Breast epithelium (tissue), 4 donors: Measurements from ENCODE around the gene WDR6. TPM values are rescaled to one million over a fixed set of nuclear protein-coding genes. Genes with fewer than 3 reads are reported as not detected.

Experiments used
- DNase-seq, 2 donors: peaks; one replicate each; pipeline ENCODE4 v3.0.0-alpha.2; 2019; ENCODE audit warnings: low spot score in 2 of 2
- H3K27ac ChIP-seq, 2 donors: fragments of 200-600 bp; sonication (generic) in 1 of 2; one replicate each; pipeline ENCODE4 v1.5.1; 2016 to 2019; ENCODE audit warnings: mild to moderate bottlenecking in 1 of 2
- H3K27me3 ChIP-seq, 2 donors: fragments of 200-600 bp; sonication (generic) in 1 of 2; one replicate each; pipeline versions ENCODE4 v1.5.1 to v1.6.0; 2017 to 2019; ENCODE audit warnings: control low read depth in 1 of 2, mild to moderate bottlenecking in 1 of 2
- H3K36me3 ChIP-seq: fragments of 200-600 bp; one replicate; pipeline ENCODE4 v1.5.1; 2019
- H3K4me1 ChIP-seq, 2 donors: fragments of 200-600 bp; sonication (generic); one replicate each; pipeline ENCODE4 v1.5.1; 2016 to 2019; ENCODE audit warnings: control low read depth in 1 of 2
- H3K4me3 ChIP-seq, 3 donors: fragments of 200-600 bp; sonication (generic); 1 replicate in 2 of 3; 2 replicates in 1 of 3; pipeline ENCODE4 v1.5.1; 2016 to 2019; ENCODE audit warnings: mild to moderate bottlenecking in 3 of 3, moderate library complexity in 2 of 3
- H3K9me3 ChIP-seq, 2 donors: fragments of 200-600 bp; sonication (generic) in 1 of 2; one replicate each; pipeline ENCODE4 v1.5.1; 2016 to 2019; ENCODE audit warnings: control low read depth in 1 of 2
- POLR2A ChIP-seq: fragments of 450-650 bp; IDR thresholded peaks from one replicate; pipeline ENCODE4 v1.6.1; 2016; ENCODE audit warnings: antibody characterized with exemption, mild to moderate bottlenecking, moderate library complexity
- POLR2AphosphoS5 ChIP-seq, 3 donors: sonication (generic); formaldehyde crosslinking; IDR thresholded peaks; one replicate each; pipeline ENCODE4 v1.6.1; 2017; ENCODE audit warnings: antibody characterized with exemption in 3 of 3
- intact Hi-C: fragments of 100-400 bp; cut with DNase I; formaldehyde crosslinking; loops from one replicate; pipeline ENCODE4 v1.15.1; 2023; ENCODE audit warnings: low total_unique reads
- total RNA-seq, 3 donors: library from RNA; depleted of rRNA; stranded (reverse); fragments of >200 nt; gene quantifications; one replicate each; pipeline ENCODE4 v1.1.0, GENCODE V29; 2016
- TF ChIP-seq, protein P1 (sequence below), 3 donors: fragments of 450-650 bp; IDR thresholded peaks; one replicate each; pipeline ENCODE4 v1.5.1; 2016 to 2017; ENCODE audit warnings: antibody characterized with exemption in 3 of 3, mild to moderate bottlenecking in 3 of 3, moderate library complexity in 3 of 3

Gene WDR6
- total RNA-seq, 3 donors from 2014 or later: 57.9 to 143 (median 135) TPM

- intact Hi-C loops: no loop called here
- H3K9me3 ChIP-seq: no peaks in the 10 kb centered on the region
- H3K36me3 ChIP-seq: peaks cover 4% of the 10 kb centered on the region
- H3K27ac ChIP-seq: peak overlapping the region; percentile 10 to 21
- DNase-seq: no peak
- H3K4me3 ChIP-seq: no peak overlapping the region
- TF ChIP-seq POLR2AphosphoS5 (IDR thresholded peaks at IDR 0.05): no peak
- TF ChIP-seq, protein P1, sequence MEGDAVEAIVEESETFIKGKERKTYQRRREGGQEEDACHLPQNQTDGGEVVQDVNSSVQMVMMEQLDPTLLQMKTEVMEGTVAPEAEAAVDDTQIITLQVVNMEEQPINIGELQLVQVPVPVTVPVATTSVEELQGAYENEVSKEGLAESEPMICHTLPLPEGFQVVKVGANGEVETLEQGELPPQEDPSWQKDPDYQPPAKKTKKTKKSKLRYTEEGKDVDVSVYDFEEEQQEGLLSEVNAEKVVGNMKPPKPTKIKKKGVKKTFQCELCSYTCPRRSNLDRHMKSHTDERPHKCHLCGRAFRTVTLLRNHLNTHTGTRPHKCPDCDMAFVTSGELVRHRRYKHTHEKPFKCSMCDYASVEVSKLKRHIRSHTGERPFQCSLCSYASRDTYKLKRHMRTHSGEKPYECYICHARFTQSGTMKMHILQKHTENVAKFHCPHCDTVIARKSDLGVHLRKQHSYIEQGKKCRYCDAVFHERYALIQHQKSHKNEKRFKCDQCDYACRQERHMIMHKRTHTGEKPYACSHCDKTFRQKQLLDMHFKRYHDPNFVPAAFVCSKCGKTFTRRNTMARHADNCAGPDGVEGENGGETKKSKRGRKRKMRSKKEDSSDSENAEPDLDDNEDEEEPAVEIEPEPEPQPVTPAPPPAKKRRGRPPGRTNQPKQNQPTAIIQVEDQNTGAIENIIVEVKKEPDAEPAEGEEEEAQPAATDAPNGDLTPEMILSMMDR (IDR thresholded peaks at IDR 0.05): no peak
- no peak for TF ChIP-seq POLR2A
- peaks cover 6 to 14% of the 10 kb centered on the region in 2 donors for H3K4me1 ChIP-seq
- H3K27me3 ChIP-seq: no peaks in the 10 kb centered on the region
Observed at GRCh38 chr3:49026536-49026935, 19.3 kb downstream of the WDR6 start.

DNA sequence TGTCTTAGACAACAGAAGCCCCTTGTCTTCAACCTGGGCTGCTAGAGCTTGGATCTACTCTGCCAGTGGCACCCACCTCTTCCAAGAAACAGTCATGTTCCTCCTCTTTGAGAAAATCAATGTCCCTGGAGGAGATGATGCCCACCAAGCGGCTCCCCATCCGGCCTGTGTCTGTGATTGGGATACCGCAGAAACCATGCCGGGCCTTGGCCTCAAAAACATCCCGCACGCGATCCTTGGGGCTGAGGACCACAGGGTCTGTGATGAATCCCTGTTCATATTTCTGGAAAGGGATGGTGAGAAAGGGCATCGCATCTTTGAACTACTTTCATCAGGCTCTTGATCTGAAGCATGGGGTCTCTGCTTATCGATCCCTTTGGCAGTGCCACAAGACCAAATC is 20.4 kb downstream of the WDR6 start:
- peak overlapping the region; percentile 95 to 98 for H3K27ac ChIP-seq
- no peaks in the 10 kb centered on the region for H3K27me3 ChIP-seq
- intact Hi-C loops: no loop called here
- TF ChIP-seq POLR2A (no peak), POLR2AphosphoS5 (IDR thresholded peaks at IDR 0.05) (no peak)
- TF ChIP-seq, protein P1 (IDR thresholded peaks at IDR 0.05): no peak
- H3K4me3 ChIP-seq: no peak overlapping the region
- H3K4me1 ChIP-seq: peaks cover 6 to 12% of the 10 kb centered on the region in 2 donors
- DNase-seq: no peak
- no peaks in the 10 kb centered on the region for H3K9me3 ChIP-seq
- H3K36me3 ChIP-seq: peaks cover 7% of the 10 kb centered on the region

GRCh38 chr3:49028298-49028672 is 21.1 kb downstream of the WDR6 start:
- H3K4me1 ChIP-seq: peaks cover under 1 to 7% of the 10 kb centered on the region in 2 donors
- no peak for DNase-seq
- intact Hi-C loops: no loop called here

GRCh38 chr3:49028673-49029562 is 21.7 kb downstream of the WDR6 start, which contains the start of gene IMPDH2:
Gene IMPDH2 (minus strand): TSS chr3:49029398. CDS start chr3:49029350, 48 bp downstream.
- H3K4me1 ChIP-seq: peaks cover 0 to 7% of the 10 kb centered on the region in 2 donors
- H3K27me3 ChIP-seq: no peaks in the 10 kb centered on the region
- H3K27ac ChIP-seq: peak within 1 kb of the TSS; percentile 95 to 98
- intact Hi-C loops: no loop called here
- TF ChIP-seq POLR2AphosphoS5 (IDR thresholded peaks at IDR 0.05): peak; percentile 99
- TF ChIP-seq, protein P1 (IDR thresholded peaks at IDR 0.05): no peak
- TF ChIP-seq POLR2A: peak; percentile 94
- no peaks in the 10 kb centered on the region for H3K9me3 ChIP-seq
- peak within 1 kb of the TSS; percentile 69 to 78 (median 77) for H3K4me3 ChIP-seq
- H3K36me3 ChIP-seq: peaks cover 7% of the 10 kb centered on the region
- peak; percentile 87 to 88 for DNase-seq

More at GRCh38 chr3:49028298-49028672, 21.1 kb downstream of the WDR6 start:
- TF ChIP-seq POLR2A (no peak), POLR2AphosphoS5 (IDR thresholded peaks at IDR 0.05) (no peak)
- TF ChIP-seq, protein P1 (IDR thresholded peaks at IDR 0.05): no peak
- Histone ChIP-seq H3K36me3 (peaks cover 7% of the 10 kb centered on the region), H3K27ac (peak overlapping the region; percentile 95 to 98), H3K4me3 (peak overlapping the region; percentile 69 to 78 (median 77)), H3K9me3 (no peaks in the 10 kb centered on the region), H3K27me3 (no peaks in the 10 kb centered on the region)

DNA sequence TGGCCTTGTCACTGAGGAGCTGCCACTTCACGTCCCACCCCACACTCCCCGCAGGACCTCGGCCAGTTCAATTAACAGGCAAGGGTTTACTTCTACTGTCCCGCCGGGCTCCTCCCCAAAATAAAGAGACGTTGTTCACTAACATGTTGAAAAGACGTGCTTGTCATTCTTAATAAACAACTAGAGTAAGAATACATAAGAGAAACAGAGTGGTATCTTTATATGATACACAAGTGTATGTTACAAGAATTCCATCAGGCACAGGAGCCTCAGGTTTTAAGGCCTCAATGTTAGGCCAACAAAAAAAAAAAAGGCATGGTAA is 22.3 kb downstream of the WDR6 start:
- H3K36me3 ChIP-seq: peaks cover 7% of the 10 kb centered on the region
- peak overlapping the region; percentile 69 to 78 (median 77) for H3K4me3 ChIP-seq
- DNase-seq: no peak
- TF ChIP-seq POLR2A (no peak), POLR2AphosphoS5 (IDR thresholded peaks at IDR 0.05) (no peak)
- TF ChIP-seq, protein P1 (IDR thresholded peaks at IDR 0.05): no peak
- peak overlapping the region; percentile 95 to 98 for H3K27ac ChIP-seq
- intact Hi-C loops: no loop called here
- no peaks in the 10 kb centered on the region for H3K9me3 ChIP-seq
- no peaks in the 10 kb centered on the region for H3K27me3 ChIP-seq
- H3K4me1 ChIP-seq: peaks cover 0 to 7% of the 10 kb centered on the region in 2 donors
